Measurements from ENCODE around the gene THAP10. TPM values are rescaled to one million over a fixed set of nuclear protein-coding genes. Genes with fewer than 3 reads are reported as not detected.
A peak's percentile ranks its signal among the peaks of the same experiment; 100 is the strongest.

THAP10 gene
- total RNA-seq, 1 experiment from 2014 or later: 4.0 TPM

- BruUV-seq (replicated peaks): no TSS peak
- TF ChIP-seq CTCF (IDR thresholded peaks at IDR 0.05; ENCODE audit: unreplicated experiment): no peak
- intact Hi-C loops (cut with micrococcal nuclease): no loop called here
Observed at GRCh38 chr15:70902107-70902506, 9.9 kb upstream of the THAP10 start.

GRCh38 chr15:70892912-70893560, 803 bp upstream of the THAP10 start:
- peaks cover 17% of the 10 kb centered on the region for H3K4me1 Mint-ChIP-seq (ENCODE audit: insufficient read depth, unreplicated experiment)
- H3K27me3 Mint-ChIP-seq (ENCODE audit: insufficient read depth, unreplicated experiment): no peaks in the 10 kb centered on the region
- BruUV-seq (replicated peaks): TSS peak; percentile 35
- intact Hi-C loops (cut with micrococcal nuclease): loop anchor here (1.0 to 10.0 kb wide), 6 partner anchors 36 to 909 kb away; no protein-coding TSS in a partner anchor
- no peaks in the 10 kb centered on the region for H3K36me3 Mint-ChIP-seq (ENCODE audit: insufficient read depth, unreplicated experiment)
- TF ChIP-seq CTCF (IDR thresholded peaks at IDR 0.05; ENCODE audit: unreplicated experiment): peak; percentile 34
- peak; percentile 58 for DNase-seq (ENCODE audit: unreplicated experiment)
- H3K27ac Mint-ChIP-seq (ENCODE audit: low read depth, unreplicated experiment): peak overlapping the region; percentile 53
- peak overlapping the region; percentile 87 for H3K4me3 Mint-ChIP-seq (ENCODE audit: unreplicated experiment)
- no peaks in the 10 kb centered on the region for H3K9me3 Mint-ChIP-seq (ENCODE audit: unreplicated experiment)
- POLR2A ChIA-PET: interaction anchor here (0.7 to 1.1 kb wide), 3 partner anchors 11 to 132 kb away, joined by 3 read pairs; no protein-coding TSS in a partner anchor
- CTCF ChIA-PET: interaction anchor here (0.7 to 1.1 kb wide), 6 partner anchors 18 to 933 kb away, joined by 3 to 5 read pairs (median 3); no protein-coding TSS in a partner anchor

More at GRCh38 chr15:70902107-70902506, 9.9 kb upstream of the THAP10 start:
- Mint-ChIP-seq H3K9me3 (ENCODE audit: unreplicated experiment) (peaks cover 5% of the 10 kb centered on the region), H3K36me3 (ENCODE audit: insufficient read depth, unreplicated experiment) (peaks cover under 1% of the 10 kb centered on the region), H3K4me3 (ENCODE audit: unreplicated experiment) (no peak overlapping the region), H3K27me3 (ENCODE audit: insufficient read depth, unreplicated experiment) (no peaks in the 10 kb centered on the region), H3K4me1 (ENCODE audit: insufficient read depth, unreplicated experiment) (peaks cover 7% of the 10 kb centered on the region), H3K27ac (ENCODE audit: low read depth, unreplicated experiment) (no peak overlapping the region)
- ChIA-PET POLR2A (interaction anchor here (0.7 kb wide), 1 partner anchor 394 kb away, joined by 4 read pairs; no protein-coding TSS in a partner anchor), CTCF (no interaction called here)
- DNase-seq (ENCODE audit: unreplicated experiment): peak; percentile 48

- DNase-seq (ENCODE audit: unreplicated experiment): no peak
Observed at GRCh38 chr15:70882361-70882760, 9.9 kb downstream of the THAP10 start.

More at GRCh38 chr15:70882361-70882760, 9.9 kb downstream of the THAP10 start:
- Mint-ChIP-seq H3K36me3 (ENCODE audit: insufficient read depth, unreplicated experiment) (no peaks in the 10 kb centered on the region), H3K9me3 (ENCODE audit: unreplicated experiment) (no peaks in the 10 kb centered on the region), H3K27ac (ENCODE audit: low read depth, unreplicated experiment) (no peak overlapping the region), H3K4me1 (ENCODE audit: insufficient read depth, unreplicated experiment) (no peaks in the 10 kb centered on the region), H3K27me3 (ENCODE audit: insufficient read depth, unreplicated experiment) (no peaks in the 10 kb centered on the region), H3K4me3 (ENCODE audit: unreplicated experiment) (no peak overlapping the region)
- POLR2A ChIA-PET: interaction anchor here (0.7 to 1.1 kb wide), 2 partner anchors 11 to 13 kb away, joined by 3 read pairs; no protein-coding TSS in a partner anchor
- BruUV-seq (replicated peaks): no TSS peak
- TF ChIP-seq CTCF (IDR thresholded peaks at IDR 0.05; ENCODE audit: unreplicated experiment): no peak
- intact Hi-C loops (cut with micrococcal nuclease): no loop called here
- CTCF ChIA-PET: interaction anchor here (0.8 kb wide), 1 partner anchor 8 kb away, joined by 4 read pairs; no protein-coding TSS in a partner anchor

Measured in MCF 10A (cell line).